Neural cell (in vitro differentiated cells): ENCODE measurements around the gene TMEM245.

Experiments
- CTCF ChIP-seq: fragments of 450-650 bp; IDR thresholded peaks from 2 replicates; pipeline ENCODE4 v1.5.1; 2014; ENCODE audit warnings: antibody characterized with exemption, mild to moderate bottlenecking, moderate library complexity; ENCODE audit not compliant: poor library complexity, severe bottlenecking
- RAD21 ChIP-seq: fragments of 450-650 bp; conservative IDR thresholded peaks from 2 replicates; pipeline ENCODE4 v1.6.1; 2014; ENCODE audit warnings: antibody characterized with exemption, mild to moderate bottlenecking, moderate library complexity

- TF ChIP-seq CTCF = no peak
- TF ChIP-seq RAD21 = no peak
Observed at GRCh38 chr9:109017493-109017892, 102.3 kb downstream of the TMEM245 start.
